Prostate gland (tissue), 2 donors: ENCODE results near the gene ADK.

ENCODE experiments used
- CTCF ChIP-seq, 4 experiments: fragments of 200-600 bp in 2 of 4; fragments of 450-650 bp in 2 of 4; sonication (generic) in 2 of 4; IDR thresholded peaks; 1 replicate in 3 of 4; 2 replicates in 1 of 4; pipeline ENCODE4 v1.5.1; 2016 to 2019; ENCODE audit warnings: antibody characterized with exemption in 4 of 4, mild to moderate bottlenecking in 2 of 4, moderate library complexity in 2 of 4
- POLR2A ChIP-seq: fragments of 450-650 bp; IDR thresholded peaks from one replicate; pipeline ENCODE4 v1.6.1; 2016; ENCODE audit warnings: antibody characterized with exemption, mild to moderate bottlenecking
- POLR2AphosphoS5 ChIP-seq: sonication (generic); formaldehyde crosslinking; IDR thresholded peaks from one replicate; pipeline ENCODE4 v1.6.1; 2017; ENCODE audit warnings: antibody characterized with exemption

- TF ChIP-seq POLR2AphosphoS5: no peak
- no peak for TF ChIP-seq CTCF (IDR thresholded peaks at IDR 0.05)
- no peak for TF ChIP-seq POLR2A
These were observed 169.7 kb downstream of the ADK start for GRCh38 chr10:74320717-74321116.
